Measurements from ENCODE around the gene PPA1. TPM values are rescaled to one million over a fixed set of nuclear protein-coding genes. Genes with fewer than 3 reads are reported as not detected.

The PPA1 gene
- polyA plus RNA-seq, 1 donor from 2014 or later, result 402 TPM

DNA sequence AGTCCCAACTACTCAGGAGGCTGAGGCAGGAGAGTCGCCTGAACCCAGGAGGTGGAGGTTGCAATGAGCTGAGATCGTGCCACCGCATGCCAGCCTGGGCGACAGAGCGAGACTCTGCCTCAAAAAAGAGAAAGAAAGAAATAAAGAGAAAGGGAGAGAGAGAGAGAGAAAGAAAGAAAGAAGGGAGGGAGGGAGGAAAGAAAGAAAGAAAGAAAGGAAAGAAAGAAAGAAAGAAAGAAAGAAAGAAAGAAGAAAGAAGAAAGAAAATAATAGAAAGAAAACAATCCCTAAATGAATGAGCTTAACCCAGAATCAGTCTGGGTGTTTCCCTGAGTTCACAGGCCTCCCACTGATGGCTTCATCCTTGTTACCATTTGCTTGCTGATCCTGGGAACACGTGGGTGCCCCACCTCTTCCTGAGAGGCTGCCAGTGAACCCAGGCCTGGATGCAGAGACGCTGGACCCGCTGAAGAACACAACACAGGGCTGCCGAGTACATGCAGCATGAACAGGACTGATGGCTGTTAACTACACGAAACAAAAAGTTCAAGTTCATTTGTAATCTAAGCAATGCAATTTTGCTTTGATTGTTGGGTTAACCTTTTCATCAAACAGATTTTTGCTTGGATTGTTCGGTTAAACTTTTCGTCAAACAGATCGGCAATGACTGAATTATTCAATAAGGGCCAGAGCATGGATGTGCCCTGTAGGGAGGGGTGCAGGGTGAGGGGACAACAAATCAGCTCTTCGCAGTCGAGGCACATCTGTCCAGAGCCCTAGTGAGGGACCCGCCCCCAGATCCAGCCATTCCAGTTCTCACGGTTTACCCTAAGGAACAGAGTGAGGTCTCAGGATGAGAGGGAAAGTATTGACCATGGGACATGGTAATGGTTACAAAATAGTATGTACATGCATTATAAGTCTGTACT lies 39.0 kb upstream of the PPA1 start (continued):
- TF ChIP-seq MXI1 (conservative IDR thresholded peaks at IDR 0.05; ENCODE audit: poor library complexity, severe bottlenecking), result no peak

DNA sequence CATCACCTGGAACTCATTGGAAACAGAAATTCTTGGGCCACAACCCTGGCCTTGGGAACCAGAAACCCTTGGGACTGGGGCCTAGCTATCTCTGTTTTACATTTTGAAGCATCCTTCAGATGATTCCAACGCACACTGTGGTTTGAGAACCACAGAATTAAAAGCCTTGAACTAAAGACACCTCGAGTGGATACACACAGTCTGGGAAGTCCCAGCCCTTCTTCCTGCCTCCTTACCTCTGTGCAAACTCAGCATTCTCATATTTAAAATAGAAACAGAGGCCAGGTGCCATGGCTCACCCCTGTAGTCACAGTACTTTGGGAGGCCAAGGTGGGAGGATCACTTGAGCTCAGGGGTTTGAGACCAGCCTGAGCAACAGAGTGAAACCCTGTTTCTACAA lies 37.7 kb upstream of the PPA1 start:
- Histone ChIP-seq H3K4me2 (ENCODE audit: low read length) (no peak overlapping the region), H3K27ac (ENCODE audit: low read length) (no peak overlapping the region), H3K27me3 (ENCODE audit: insufficient read depth, low read depth, low read length) (no peaks in the 10 kb centered on the region), H3K9ac (ENCODE audit: low read length) (no peak overlapping the region), H4K20me1 (ENCODE audit: insufficient read depth) (no peaks in the 10 kb centered on the region), H3K4me3 (ENCODE audit: low read length) (no peak overlapping the region), H3K36me3 (ENCODE audit: insufficient read depth, low read length) (no peaks in the 10 kb centered on the region), H3F3A (ENCODE audit: insufficient read depth, low read length, poor library complexity, severe bottlenecking) (no peaks in the 10 kb centered on the region), H3K79me2 (replicated peaks; ENCODE audit: insufficient read depth, low read length) (no peaks in the 10 kb centered on the region), H3K9me3 (ENCODE audit: low read length) (peaks cover 6% of the 10 kb centered on the region), H2AFZ (ENCODE audit: low read depth, low read length) (no peak overlapping the region), H3K9me2 (ENCODE audit: insufficient read depth, low read length) (no peaks in the 10 kb centered on the region)
- TF ChIP-seq MXI1 (conservative IDR thresholded peaks at IDR 0.05; ENCODE audit: poor library complexity, severe bottlenecking) (no peak), RAD21 (conservative IDR thresholded peaks at IDR 0.05) (no peak), EZH2 (IDR thresholded peaks at IDR 0.05; ENCODE audit: borderline replicate concordance, insufficient read depth, low read length, poor library complexity, severe bottlenecking) (no peak), EP300 (conservative IDR thresholded peaks at IDR 0.05; ENCODE audit: poor library complexity, severe bottlenecking) (no peak), TAF1 (IDR thresholded peaks at IDR 0.05; ENCODE audit: low read depth) (no peak), POLR2AphosphoS5 (IDR thresholded peaks at IDR 0.05) (no peak), SMC3 (conservative IDR thresholded peaks at IDR 0.05; ENCODE audit: poor library complexity) (no peak)
- TF ChIP-seq, protein P1, sequence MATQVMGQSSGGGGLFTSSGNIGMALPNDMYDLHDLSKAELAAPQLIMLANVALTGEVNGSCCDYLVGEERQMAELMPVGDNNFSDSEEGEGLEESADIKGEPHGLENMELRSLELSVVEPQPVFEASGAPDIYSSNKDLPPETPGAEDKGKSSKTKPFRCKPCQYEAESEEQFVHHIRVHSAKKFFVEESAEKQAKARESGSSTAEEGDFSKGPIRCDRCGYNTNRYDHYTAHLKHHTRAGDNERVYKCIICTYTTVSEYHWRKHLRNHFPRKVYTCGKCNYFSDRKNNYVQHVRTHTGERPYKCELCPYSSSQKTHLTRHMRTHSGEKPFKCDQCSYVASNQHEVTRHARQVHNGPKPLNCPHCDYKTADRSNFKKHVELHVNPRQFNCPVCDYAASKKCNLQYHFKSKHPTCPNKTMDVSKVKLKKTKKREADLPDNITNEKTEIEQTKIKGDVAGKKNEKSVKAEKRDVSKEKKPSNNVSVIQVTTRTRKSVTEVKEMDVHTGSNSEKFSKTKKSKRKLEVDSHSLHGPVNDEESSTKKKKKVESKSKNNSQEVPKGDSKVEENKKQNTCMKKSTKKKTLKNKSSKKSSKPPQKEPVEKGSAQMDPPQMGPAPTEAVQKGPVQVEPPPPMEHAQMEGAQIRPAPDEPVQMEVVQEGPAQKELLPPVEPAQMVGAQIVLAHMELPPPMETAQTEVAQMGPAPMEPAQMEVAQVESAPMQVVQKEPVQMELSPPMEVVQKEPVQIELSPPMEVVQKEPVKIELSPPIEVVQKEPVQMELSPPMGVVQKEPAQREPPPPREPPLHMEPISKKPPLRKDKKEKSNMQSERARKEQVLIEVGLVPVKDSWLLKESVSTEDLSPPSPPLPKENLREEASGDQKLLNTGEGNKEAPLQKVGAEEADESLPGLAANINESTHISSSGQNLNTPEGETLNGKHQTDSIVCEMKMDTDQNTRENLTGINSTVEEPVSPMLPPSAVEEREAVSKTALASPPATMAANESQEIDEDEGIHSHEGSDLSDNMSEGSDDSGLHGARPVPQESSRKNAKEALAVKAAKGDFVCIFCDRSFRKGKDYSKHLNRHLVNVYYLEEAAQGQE (IDR thresholded peaks at IDR 0.05; ENCODE audit: borderline replicate concordance), result no peak
- TF ChIP-seq, protein P2, sequence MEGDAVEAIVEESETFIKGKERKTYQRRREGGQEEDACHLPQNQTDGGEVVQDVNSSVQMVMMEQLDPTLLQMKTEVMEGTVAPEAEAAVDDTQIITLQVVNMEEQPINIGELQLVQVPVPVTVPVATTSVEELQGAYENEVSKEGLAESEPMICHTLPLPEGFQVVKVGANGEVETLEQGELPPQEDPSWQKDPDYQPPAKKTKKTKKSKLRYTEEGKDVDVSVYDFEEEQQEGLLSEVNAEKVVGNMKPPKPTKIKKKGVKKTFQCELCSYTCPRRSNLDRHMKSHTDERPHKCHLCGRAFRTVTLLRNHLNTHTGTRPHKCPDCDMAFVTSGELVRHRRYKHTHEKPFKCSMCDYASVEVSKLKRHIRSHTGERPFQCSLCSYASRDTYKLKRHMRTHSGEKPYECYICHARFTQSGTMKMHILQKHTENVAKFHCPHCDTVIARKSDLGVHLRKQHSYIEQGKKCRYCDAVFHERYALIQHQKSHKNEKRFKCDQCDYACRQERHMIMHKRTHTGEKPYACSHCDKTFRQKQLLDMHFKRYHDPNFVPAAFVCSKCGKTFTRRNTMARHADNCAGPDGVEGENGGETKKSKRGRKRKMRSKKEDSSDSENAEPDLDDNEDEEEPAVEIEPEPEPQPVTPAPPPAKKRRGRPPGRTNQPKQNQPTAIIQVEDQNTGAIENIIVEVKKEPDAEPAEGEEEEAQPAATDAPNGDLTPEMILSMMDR (IDR thresholded peaks at IDR 0.05; ENCODE audit: poor library complexity, severe bottlenecking), result no peak

DNA sequence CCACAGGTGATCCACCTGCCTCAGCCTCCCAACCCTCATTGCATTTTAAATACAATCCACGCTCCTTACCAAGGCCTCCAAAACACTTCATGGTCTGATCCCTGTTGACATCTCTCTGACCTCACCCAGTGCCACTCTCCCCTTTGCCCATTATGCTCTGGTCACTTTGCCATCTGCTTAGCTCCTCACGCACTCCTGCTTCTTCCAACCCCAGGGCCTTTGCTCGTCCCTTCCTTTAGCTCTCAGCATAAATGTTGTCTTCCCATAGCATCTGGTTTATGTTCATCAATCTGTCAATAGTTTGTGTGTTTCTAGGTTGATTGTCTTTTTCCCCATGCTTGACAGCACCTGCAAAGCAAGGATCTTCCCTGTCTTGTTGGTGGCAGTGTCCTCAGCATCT lies 36.5 kb upstream of the PPA1 start:
- no peak overlapping the region for H3K4me2 ChIP-seq (ENCODE audit: low read length)
- no peak overlapping the region for H2AFZ ChIP-seq (ENCODE audit: low read depth, low read length)
- no peak for TF ChIP-seq RAD21 (conservative IDR thresholded peaks at IDR 0.05)
- TF ChIP-seq EP300 (conservative IDR thresholded peaks at IDR 0.05; ENCODE audit: poor library complexity, severe bottlenecking), result no peak
- TF ChIP-seq, protein P1 (IDR thresholded peaks at IDR 0.05; ENCODE audit: borderline replicate concordance), result no peak
- TF ChIP-seq EZH2 (IDR thresholded peaks at IDR 0.05; ENCODE audit: borderline replicate concordance, insufficient read depth, low read length, poor library complexity, severe bottlenecking), result no peak
- no peak for TF ChIP-seq SMC3 (conservative IDR thresholded peaks at IDR 0.05; ENCODE audit: poor library complexity)
- TF ChIP-seq, protein P2 (IDR thresholded peaks at IDR 0.05; ENCODE audit: poor library complexity, severe bottlenecking), result no peak
- TF ChIP-seq MXI1 (conservative IDR thresholded peaks at IDR 0.05; ENCODE audit: poor library complexity, severe bottlenecking), result no peak
- no peak for TF ChIP-seq TAF1 (IDR thresholded peaks at IDR 0.05; ENCODE audit: low read depth)
- no peak for TF ChIP-seq POLR2AphosphoS5 (IDR thresholded peaks at IDR 0.05)
- H3K9me2 ChIP-seq (ENCODE audit: insufficient read depth, low read length), result no peaks in the 10 kb centered on the region
- no peaks in the 10 kb centered on the region for H4K20me1 ChIP-seq (ENCODE audit: insufficient read depth)
- no peak overlapping the region for H3K27ac ChIP-seq (ENCODE audit: low read length)
- no peak overlapping the region for H3K9ac ChIP-seq (ENCODE audit: low read length)
- no peaks in the 10 kb centered on the region for H3K9me3 ChIP-seq (ENCODE audit: low read length)
- H3F3A ChIP-seq (ENCODE audit: insufficient read depth, low read length, poor library complexity, severe bottlenecking), result no peaks in the 10 kb centered on the region
- no peaks in the 10 kb centered on the region for H3K27me3 ChIP-seq (ENCODE audit: insufficient read depth, low read depth, low read length)
- no peak overlapping the region for H3K4me3 ChIP-seq (ENCODE audit: low read length)
- H3K79me2 ChIP-seq (replicated peaks; ENCODE audit: insufficient read depth, low read length), result no peaks in the 10 kb centered on the region
- H3K36me3 ChIP-seq (ENCODE audit: insufficient read depth, low read length), result no peaks in the 10 kb centered on the region

All from neural cell (in vitro differentiated cells).